Brain microvascular endothelial cell (primary cell): Measurements from ENCODE around the gene STYXL1.

ENCODE experiments used
- DNase-seq: peaks from one replicate; pipeline ENCODE4 v3.0.0-alpha.2; 2020
- H3K27ac ChIP-seq: fragments of 250-450 bp; sonication (Bioruptor Pico); 2 replicates; pipeline ENCODE4 v1.5.1; 2020; ENCODE audit warnings: mild to moderate bottlenecking, moderate library complexity
- H3K27me3 ChIP-seq: fragments of 250-450 bp; sonication (Bioruptor Pico); replicated peaks from 2 replicates; pipeline ENCODE4 v1.5.1; 2020; ENCODE audit warnings: mild to moderate bottlenecking
- H3K36me3 ChIP-seq: fragments of 250-450 bp; sonication (Bioruptor Pico); replicated peaks from 2 replicates; pipeline ENCODE4 v1.5.1; 2020; ENCODE audit warnings: mild to moderate bottlenecking
- H3K4me3 ChIP-seq: 2 replicates; pipeline ENCODE4 v1.5.1; 2011; ENCODE audit warnings: low read depth, mild to moderate bottlenecking, control low read depth, low read length, moderate library complexity
- CTCF ChIP-seq: IDR thresholded peaks from 2 replicates; pipeline ENCODE4 v1.5.1; 2011; ENCODE audit warnings: low read depth, mild to moderate bottlenecking, moderate library complexity, low read length, control low read depth, inconsistent platforms; ENCODE audit errors: missing control alignments
- in situ Hi-C: cut with HindIII; loops from 2 replicates; pipeline ENCODE4 v1.10.0; 2017; ENCODE audit warnings: low sequenced_read_pairs, low pct_ligation_motif_present

Gene STYXL1

GRCh38 chr7:76048668-76048988, 828 bp upstream of the STYXL1 start:
- in situ Hi-C loops, result no loop called here
- Histone ChIP-seq H3K4me3 (peak overlapping the region; percentile 99), H3K36me3 (peaks cover 9% of the 10 kb centered on the region), H3K27ac (peak overlapping the region; percentile 97), H3K27me3 (no peaks in the 10 kb centered on the region)
- peak; percentile 41 for TF ChIP-seq CTCF
- no peak for DNase-seq

GRCh38 chr7:76047305-76047810, 442 bp downstream of the STYXL1 start:
- Histone ChIP-seq H3K27ac (peak overlapping the region; percentile 97), H3K27me3 (no peaks in the 10 kb centered on the region), H3K4me3 (peak overlapping the region; percentile 99), H3K36me3 (peaks cover 6% of the 10 kb centered on the region)
- no peak for DNase-seq
- in situ Hi-C loops, result no loop called here
- no peak for TF ChIP-seq CTCF

GRCh38 chr7:76044375-76044865, 3.4 kb downstream of the STYXL1 start:
- H3K4me3 ChIP-seq, result no peak overlapping the region
- in situ Hi-C loops, result no loop called here
- no peaks in the 10 kb centered on the region for H3K27me3 ChIP-seq
- no peak for DNase-seq
- no peak overlapping the region for H3K27ac ChIP-seq
- peaks cover 3% of the 10 kb centered on the region for H3K36me3 ChIP-seq
- no peak for TF ChIP-seq CTCF

- TF ChIP-seq CTCF, result no peak
- in situ Hi-C loops, result no loop called here
- Histone ChIP-seq H3K27ac (no peak overlapping the region), H3K27me3 (no peaks in the 10 kb centered on the region), H3K4me3 (no peak overlapping the region), H3K36me3 (no peaks in the 10 kb centered on the region)
- DNase-seq, result no peak
Observed at GRCh38 chr7:76040126-76040525, 7.7 kb downstream of the STYXL1 start.

- peak; percentile 76 for DNase-seq
- Histone ChIP-seq H3K36me3 (no peaks in the 10 kb centered on the region), H3K27ac (no peak overlapping the region), H3K27me3 (no peaks in the 10 kb centered on the region), H3K4me3 (no peak overlapping the region)
- in situ Hi-C loops, result no loop called here
- no peak for TF ChIP-seq CTCF
Observed at GRCh38 chr7:76037310-76037709, 10.5 kb downstream of the STYXL1 start.

GRCh38 chr7:76031964-76032363, 15.8 kb downstream of the STYXL1 start:
- no peak overlapping the region for H3K4me3 ChIP-seq
- H3K27ac ChIP-seq, result no peak overlapping the region
- no peak for TF ChIP-seq CTCF
- in situ Hi-C loops, result no loop called here
- no peak for DNase-seq
- no peaks in the 10 kb centered on the region for H3K36me3 ChIP-seq
- H3K27me3 ChIP-seq, result no peaks in the 10 kb centered on the region
